Hematopoietic multipotent progenitor cell treated with erythropoietin and hydrocortisone succinate and interleukin-3 and kit ligand, for 15 days (in vitro differentiated cells): Measurements from ENCODE around the gene POLR2J3.
"Not testable (repeated sequence)": the region's sequence is repeated elsewhere in the genome, so short reads cannot be mapped to it uniquely, and the experiment has no call there.

Source experiments
- DNase-seq: peaks from one replicate; pipeline ENCODE4 v3.0.0-alpha.2; 2015; ENCODE audit warnings: low spot score

POLR2J3 gene

DNA sequence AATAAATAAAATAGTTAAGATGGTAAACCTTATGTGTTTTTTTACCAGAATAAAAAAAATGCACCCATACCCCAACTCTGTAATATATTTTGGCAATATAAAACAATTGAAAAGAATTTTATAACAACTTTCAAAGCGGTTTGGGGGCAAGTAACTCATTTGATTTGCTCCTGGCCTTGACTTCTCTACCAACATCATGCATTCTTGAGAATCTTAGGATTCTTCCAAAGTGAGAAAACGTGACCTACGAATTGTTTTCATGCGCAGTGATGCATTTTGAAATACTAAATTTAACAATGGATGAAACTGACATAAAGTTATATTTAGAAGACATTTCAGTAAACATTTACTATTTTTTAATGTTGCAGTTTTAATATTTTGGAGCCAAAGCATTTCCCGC, 51.6 kb downstream of the POLR2J3 start:
- DNase-seq: not testable (repeated sequence)

GRCh38 chr7:102517550-102518147, 54.7 kb downstream of the POLR2J3 start, which contains the start of gene RASA4B:
Gene RASA4B, minus strand, starts transcription at chr7:102517777. Its CDS starts 67 bp downstream, at chr7:102517710.
- DNase-seq: not testable (repeated sequence)
